Hypothalamus (tissue), 51 donors: ENCODE results near the gene PABPN1L.

Experiments used
- DNase-seq, 51 donors: peaks; one replicate each; lab custom pipeline; 2025; lab: John Stamatoyannopoulos, UW

The PABPN1L gene

DNA sequence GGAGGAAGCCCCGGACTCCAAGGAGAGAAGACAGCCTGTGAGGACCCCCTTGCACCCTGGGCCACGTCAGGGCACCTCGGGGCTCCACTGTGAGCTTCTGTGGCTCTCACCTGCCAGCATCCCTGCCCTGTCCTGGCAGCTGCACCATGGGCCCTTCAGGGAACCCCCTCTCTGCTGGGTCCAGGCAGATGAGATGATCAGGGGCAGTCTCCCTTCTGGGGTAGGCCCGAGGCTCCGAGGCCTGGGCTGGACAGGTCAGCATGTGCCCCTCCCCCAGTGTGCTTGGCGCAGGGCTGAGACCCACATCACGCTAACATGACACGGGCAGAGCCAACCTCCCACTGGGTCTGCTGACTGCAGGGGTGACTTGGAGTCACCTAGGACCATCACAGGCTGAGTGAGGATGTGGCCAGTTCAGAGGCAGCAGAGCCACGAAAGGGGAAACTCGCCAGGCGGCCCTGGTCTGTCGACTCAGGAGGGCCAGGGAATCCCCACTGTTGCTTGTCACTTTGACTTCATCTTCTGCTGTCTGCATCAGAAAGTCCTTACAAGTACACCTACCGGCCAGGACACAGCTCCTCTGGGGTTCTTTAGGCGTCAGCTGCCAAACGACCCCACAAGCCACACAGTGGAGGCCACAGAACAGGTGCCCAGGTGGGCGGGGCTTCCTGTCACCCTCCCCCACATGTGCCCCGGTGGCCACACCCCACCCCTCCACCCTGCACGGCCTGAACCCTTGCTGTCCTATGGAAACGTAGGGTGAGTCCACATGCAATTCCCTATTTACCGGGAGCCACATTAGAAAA lies 12.0 kb downstream of the PABPN1L start:
- peak in 1 of 51 donors; percentile 9 for DNase-seq

DNA sequence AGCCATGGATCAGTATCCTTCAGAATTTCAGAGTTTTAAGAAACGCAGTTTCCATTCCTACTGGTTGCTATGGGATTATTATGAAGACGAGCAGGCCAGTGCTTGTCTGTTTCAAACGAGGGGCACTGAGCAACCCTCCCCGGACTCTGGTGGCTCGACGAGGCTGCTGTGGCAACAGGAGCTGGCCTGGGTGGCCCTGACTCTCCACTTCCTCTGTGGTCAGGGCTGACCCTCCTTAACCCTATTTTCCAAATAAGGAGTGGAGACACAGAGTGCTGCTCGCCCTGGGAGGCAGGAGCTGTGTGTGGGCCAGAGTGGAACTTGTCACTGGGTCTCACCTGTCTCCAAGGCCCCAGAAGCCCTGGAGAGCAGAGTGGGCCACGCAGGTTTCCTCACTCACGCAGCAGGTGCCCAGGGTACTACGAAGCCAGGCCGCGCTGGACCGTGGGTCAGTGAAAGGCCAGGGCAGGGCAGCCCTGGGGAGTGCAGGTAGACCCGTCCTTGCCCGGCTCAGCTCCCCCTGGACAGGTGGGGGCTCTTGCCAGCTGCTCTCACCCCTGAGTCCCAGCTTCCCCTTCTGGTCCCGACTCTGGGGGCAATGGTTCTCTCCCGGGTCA lies 13.0 kb downstream of the PABPN1L start:
- DNase-seq = peak in 3 of 51 donors; percentile 14 to 28 (median 28)

- no peak for DNase-seq
Measured at GRCh38 chr16:88851616-88852015, 14.8 kb downstream of the PABPN1L start.

GRCh38 chr16:88850531-88851199 lies 15.8 kb downstream of the PABPN1L start:
- no peak for DNase-seq

DNA sequence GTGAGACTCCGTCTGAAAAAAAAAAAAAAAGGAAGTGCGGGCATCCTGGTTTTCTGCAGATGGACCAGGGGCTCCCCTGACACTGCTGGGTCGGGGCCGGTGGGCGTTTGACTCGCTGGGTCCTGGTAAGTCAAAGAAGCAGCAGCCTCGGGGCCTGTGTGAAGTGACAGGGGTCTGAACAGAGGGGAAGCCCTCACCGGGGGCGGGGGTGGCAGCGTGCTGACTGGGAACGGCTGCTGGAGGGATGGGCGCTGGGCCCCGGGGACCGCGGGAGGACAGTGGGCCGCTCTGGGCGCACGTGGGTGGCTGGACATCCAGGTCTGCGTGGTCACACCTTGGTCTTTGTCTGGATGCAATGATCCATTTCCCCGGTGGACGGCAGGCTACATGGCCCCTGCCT lies 17.9 kb downstream of the PABPN1L start:
- no peak for DNase-seq

GRCh38 chr16:88847654-88848053 lies 18.8 kb downstream of the PABPN1L start:
- no peak for DNase-seq

DNA sequence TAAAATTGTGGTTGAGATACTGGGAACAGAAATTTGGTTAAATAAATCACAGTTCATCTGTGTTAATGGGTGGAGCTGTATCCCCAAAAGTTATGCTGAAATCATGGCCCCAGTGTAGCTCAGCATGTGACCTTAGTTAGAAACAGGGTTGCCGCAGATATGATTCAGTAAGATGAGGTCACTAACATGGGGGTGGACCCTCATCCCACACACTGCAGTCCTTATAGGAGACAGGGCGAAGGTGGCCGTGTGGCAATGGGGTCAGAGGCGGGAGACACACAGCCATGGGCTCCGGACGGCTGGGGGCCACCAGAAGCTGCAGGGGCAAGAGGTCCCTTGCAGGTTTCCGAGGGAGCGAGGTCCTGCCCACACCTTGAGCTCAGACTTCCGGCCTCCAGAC lies 20.4 kb downstream of the PABPN1L start:
- DNase-seq = no peak

DNA sequence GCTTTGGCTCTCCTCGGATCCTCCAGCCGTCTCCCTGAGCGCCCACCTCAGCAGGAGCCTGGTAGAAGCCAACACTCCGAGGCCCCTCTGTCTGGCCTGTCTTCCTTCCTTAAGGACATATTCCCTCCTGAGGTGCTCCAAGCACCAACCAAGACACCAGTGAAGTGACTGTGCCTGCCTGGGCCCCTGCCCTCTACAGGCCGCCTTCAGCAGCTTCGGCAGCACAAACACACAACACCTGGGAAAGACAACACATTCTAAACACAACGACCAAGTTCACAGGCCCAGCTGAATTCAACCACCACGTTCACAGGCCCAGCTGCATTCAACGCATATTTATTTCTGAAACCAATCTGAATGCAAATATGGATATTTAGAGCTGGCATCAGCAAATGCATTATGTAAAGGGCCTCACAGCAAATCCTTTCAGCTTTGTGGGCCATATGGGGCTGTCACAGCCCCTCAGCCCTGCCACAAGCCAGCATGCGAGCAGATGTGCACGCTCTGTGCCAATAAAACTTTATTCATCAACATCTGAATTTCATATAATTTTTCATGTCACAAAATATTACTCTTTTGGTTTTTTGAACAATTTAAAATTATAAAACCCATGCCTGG lies 21.9 kb downstream of the PABPN1L start:
- no peak for DNase-seq

DNA sequence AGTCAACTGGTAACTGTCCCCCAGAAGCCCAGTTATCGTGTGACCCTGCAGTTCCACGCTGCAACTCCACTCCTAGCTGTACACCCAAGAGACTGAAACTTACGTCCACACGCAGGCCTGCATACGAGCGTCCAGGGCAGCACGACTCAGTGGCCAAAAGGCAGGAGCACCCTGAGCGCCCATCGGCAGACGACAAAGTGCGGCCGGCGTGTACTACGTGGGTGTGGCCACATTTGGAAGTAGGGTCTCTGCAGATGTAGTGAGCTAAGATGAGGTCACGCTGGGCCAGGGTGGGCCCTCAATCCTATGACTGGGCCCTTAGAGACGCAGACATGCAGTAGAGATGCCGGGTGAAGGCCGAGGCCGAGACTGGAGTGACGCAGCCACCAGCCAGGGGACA lies 23.2 kb downstream of the PABPN1L start:
- no peak for DNase-seq

DNA sequence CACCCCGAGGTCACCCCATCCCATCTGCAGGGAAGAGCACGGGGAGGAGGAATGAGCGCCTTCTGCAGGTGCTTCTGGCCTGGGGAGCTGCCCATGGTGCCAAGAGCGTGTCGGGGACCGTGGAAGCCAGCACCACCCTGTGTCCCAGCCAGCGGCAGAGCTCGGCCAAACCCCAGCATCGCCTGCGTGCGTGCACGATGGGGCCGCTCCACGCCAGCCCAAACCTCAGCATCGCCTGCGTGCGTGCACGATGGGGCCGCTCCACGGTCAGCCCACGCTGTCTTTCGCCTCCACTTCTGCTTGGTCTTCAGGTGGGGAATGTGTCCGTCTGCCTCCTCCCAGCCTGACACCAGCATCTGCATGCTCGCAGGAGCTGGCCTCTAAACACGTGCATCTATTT lies 23.7 kb downstream of the PABPN1L start:
- DNase-seq = no peak

GRCh38 chr16:88842308-88842756 lies 24.1 kb downstream of the PABPN1L start:
- no peak for DNase-seq

- no peak for DNase-seq
Measured at GRCh38 chr16:88841521-88842307, 24.7 kb downstream of the PABPN1L start.

DNA sequence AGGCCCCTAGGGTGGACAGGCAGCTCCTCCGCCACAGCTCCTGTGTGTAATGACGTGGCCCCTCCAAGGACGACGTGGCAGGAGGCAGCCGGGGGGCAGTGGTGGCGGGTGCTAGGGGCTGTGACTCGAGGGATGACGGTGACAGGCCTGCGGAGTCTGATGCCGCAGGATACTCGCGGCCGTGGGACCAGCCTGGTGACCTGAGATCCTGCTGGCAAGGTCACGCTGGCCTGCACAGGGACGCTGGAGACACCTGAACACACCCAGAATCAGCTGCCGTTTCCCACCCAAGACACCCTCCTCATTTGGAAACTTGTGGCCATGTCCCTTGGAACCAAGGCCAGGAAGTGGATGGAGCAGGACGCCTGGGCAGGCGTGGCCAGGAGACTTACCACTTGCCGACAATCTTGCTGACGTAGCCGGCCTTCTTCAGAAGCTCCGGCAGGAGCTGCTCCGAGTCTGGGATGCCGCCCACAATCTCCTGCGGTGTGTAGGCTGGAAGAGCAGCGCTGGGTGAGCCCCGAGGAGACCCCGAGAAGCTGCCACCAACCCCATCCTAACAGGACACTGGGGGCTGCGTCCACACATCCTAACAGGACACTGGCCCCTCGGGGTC lies 25.8 kb downstream of the PABPN1L start:
- no peak for DNase-seq

GRCh38 chr16:88839745-88840599 lies 26.5 kb downstream of the PABPN1L start:
- no peak for DNase-seq

DNA sequence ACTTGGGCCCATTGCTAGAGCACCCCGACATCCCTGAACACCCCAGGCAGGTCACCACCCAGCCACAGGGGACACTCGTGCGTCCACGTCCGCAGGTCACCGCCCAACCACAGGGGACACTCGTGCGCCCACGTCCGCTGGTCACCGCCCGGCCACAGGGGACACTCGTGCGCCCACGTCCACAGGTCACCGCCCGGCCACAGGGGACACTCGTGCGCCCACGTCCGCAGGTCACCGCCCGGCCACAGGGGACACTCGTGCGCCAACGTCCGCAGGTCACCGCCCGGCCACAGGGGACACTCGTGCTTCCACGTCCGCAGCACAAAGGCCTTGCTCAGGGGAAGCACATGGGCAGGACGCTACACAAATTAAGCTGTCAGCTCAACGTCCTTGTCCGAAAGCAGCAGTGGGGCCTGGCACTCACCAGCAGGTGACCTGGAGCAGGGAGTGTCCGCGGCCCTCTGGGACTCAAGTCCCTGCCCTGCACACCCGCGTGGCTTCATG lies 27.4 kb downstream of the PABPN1L start:
- no peak for DNase-seq

GRCh38 chr16:88838566-88838965 lies 27.9 kb downstream of the PABPN1L start:
- no peak for DNase-seq

- DNase-seq = no peak
Measured at GRCh38 chr16:88837806-88838205, 28.7 kb downstream of the PABPN1L start.

DNA sequence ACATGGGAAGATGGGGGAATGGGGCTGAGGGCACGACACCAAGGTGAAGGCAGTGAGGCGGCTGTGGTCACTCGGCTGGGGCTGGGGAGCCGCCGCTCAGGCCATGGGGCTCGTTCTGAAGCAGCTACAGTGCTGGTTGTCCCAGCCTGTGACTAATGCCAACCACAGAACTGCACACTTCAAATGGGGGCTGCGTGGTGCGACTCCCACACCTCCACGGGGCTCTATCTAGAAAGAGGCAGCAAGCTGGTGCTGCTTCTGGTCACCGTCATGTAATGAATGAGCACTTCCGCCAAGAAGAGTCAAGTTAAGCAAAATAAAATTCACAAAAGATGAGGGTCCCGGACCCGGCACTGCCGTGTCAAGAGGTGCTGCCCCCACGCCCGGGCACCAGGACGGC lies 29.7 kb downstream of the PABPN1L start:
- no peak for DNase-seq

- DNase-seq = no peak
Measured at GRCh38 chr16:88835818-88836217, 30.6 kb downstream of the PABPN1L start.
